GM19193 (cell line): ENCODE results near the gene TTC16.

Source experiments
- POLR2A ChIP-seq: IDR thresholded peaks from 4 replicates; pipeline ENCODE4 v1.6.1; 2011; ENCODE audit not compliant: insufficient read depth, insufficient read length; ENCODE audit errors: extremely low read depth

Gene TTC16

DNA sequence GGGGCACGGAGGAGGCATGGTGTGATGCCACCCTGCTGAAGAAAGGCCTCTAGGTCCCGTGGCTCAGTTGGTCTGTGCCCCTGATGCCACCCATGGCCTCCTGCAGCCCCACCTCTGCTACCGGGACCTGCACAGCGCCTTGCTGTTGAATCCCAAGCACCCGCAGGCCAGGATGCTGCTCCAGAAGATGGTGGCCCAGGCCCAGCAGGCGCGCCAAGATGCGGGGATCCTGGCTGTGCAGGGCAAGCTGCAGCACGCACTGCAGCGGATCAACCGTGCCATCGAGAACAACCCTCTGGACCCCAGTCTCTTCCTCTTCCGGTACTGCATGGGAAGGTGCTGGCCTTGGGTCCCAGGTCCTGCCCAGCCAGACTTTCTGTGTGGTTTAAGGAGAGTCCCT, 7.1 kb downstream of the TTC16 start:
- no peak for TF ChIP-seq POLR2A

DNA sequence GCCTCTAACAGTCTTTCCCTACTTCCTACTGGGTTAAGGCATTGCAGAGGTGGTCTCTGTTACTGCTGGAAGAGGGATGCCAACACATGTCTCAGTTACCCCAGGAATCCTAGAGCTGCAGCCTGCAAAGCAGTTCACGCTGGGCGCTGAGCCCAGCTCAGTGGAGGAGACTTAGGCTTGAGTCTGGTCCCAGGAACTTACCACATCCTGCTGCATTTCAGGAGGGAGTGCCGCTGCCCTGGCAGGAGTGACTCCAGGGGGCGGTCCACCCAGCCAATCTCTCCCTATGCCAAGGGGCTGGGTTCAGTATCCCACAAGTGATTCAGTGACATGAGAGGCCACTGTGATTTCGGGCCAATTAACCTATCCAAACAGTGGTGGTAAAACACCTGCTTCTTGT, 7.6 kb downstream of the TTC16 start:
- no peak for TF ChIP-seq POLR2A

DNA sequence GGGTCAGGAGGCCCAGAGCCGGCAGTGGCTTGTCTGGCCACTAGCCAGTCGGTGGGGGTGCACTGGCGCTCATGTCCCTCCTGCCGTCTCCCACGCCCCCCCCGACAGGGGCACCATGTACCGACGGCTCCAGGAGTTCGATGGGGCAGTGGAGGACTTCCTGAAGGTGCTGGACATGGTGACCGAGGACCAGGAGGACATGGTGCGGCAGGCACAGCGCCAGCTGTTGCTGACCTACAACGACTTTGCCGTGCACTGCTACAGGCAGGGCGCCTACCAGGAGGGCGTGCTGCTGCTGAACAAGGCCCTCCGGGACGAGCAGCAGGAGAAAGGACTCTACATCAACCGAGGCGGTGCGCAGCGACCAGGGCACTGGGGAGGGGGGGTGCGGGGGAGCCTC, 8.1 kb downstream of the TTC16 start:
- TF ChIP-seq POLR2A: no peak

DNA sequence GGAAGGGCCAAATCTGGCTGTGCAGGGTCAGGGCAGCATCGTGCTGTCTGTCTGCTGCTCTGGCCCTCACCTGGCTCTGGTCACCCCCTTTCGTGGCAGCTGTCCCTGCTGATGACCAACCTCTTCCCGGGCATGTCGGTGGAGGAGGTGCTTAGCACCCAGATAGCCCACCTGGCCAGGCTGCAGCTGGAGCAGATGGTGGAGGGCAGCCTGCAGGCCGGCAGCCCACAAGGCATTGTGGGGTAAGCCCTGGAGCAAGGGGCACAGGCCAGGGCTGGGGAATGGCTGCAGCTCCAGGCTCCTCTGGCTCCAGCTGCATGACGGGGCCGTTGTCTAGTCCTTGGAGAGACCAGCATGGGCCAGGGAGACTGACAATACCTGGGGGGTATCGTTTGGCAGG, 11.0 kb downstream of the TTC16 start:
- TF ChIP-seq POLR2A: no peak

DNA sequence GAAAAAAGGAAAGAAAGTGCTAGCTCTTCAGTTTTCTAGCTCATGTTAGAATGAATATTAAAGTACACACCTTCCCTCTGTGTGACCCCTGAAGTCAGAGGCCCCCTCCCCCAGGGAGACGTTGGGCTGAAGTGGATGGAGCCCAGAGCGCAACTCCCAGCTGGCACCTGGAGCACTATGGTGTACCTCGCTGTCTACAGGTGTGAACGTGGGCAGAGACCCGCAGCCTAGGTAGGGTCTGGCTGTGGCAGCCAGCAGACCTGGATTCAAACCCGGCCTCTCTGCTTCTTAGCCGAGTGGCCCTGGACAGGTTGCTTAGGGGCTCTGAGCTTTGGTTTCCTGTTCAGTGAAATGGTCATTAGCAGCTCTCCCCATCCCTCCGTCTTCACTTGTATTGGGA, 12.9 kb downstream of the TTC16 start:
- no peak for TF ChIP-seq POLR2A

DNA sequence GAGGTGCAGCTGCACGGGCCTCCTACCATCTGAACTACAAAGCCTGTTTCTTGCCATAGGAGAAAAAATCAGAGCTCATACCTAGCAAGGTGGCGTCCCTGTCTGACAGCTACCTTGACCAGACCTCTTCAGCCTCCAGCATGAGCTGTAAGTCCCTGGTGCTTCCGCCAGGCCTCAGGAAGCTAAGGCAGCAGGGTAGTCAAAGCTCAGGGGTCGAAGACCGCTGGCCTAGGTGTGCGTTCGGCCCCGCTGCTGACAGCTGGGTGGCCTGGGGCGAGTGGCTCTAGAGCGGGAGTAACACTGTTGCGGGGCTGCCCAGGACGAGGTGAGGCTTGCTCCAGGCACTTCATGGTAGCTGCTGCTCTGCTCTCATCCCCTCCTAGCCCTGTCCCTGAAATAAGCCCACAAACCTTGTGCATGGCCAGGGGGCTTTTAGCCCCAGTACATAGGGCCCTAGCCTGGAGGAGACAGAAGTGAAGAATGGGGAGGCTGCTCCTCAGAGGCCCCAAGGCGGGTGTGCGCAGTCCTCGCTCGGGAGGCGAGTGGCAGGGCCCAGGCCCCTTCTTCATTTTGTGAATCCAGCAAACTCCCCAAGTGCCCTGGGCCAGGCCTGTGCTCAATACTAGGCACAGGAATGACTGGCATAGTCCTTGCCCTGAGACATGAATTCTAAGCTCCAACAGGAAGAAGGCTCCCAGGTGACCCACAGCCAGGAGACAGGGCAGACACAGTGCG, 13.8 kb downstream of the TTC16 start:
- no peak for TF ChIP-seq POLR2A

DNA sequence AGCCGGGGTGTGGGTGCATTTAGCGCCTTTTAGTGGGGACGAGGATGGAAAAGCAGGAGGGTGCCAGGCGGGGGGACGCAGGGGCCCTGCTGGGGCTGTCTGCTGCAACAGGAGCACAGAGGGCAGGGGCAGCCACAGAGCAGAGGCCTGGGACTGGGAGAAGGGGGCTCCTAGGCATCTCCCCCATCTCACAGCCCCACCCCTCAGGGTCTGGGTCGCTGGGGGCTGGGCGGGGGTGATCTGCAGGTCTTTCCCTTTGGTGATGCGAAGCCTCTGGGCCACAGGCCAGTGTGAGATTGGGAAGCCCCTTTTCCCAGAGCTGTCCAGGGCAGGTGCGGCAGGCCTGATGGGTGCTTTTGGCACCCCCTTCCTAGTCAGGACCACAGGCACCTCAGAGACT, 14.4 kb downstream of the TTC16 start:
- TF ChIP-seq POLR2A: no peak

DNA sequence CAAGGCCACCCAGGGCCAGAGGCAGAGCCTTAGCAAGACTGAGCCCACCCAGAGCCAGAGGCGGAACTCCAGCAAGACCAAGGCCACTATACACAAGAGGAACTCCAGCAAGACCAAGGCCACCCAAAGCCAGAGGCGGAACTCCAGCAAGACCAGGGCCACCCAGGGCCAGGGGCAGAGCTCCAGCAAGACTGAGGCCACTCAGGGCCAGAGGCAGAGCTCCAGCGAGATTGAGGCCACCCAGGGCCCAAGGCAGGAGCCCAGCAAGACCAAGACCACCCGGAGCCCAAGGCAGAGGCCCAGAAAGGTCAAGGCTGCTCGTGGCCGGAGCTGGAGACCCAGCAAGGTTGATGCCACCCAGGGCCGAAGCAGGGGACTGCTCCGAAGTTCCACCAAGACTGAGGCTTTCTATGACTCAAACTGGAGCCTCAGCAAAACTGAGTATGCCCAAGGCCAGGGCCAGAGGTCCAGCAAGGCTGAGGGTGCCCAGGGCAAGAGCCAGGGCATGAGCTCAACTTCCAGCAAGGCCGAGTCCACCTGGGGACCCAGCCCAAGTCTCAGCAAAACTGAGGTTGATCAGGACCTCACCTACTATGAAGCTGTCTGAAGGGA, 15.0 kb downstream of the TTC16 start:
- no peak for TF ChIP-seq POLR2A

DNA sequence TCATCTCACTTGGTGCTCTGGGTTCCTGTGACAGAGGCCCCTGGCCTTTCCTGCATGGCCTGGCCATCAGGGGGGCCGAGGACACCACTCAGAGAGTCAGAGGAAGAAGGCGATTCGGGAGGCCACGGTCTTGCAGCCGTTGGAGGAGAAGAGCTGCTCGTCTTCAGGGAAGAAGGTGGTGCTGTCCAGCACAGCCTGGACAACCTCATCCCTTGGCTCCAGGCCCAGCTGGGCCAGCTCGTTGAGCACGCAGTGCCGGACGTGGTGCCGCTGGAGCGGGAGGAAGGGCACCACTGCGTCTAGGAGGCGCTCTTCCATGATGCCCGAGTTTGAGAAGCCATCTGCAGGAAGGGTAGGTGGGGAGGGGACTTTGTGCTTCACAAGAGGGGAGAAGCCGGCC, 16.1 kb downstream of the TTC16 start:
- no peak for TF ChIP-seq POLR2A

DNA sequence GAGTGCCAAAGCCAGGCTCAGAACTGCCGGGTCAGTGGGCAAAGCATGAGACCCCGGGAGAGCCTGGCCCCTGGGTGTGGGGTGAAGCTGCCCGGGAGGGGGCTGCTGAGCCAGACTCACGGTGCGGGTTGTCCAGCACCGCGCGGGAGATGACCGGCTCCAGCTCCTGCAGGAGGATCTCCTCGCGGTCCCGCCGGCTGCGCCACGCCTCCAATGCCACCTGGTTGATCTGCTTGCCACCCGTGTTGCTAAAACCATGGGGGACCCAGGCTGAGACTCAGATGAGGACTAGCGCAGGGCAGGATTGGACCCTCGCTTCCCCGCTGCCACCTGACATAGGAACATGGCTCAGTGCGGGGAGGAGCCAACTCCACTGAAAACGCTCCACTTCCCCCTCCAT, 16.6 kb downstream of the TTC16 start:
- TF ChIP-seq POLR2A: no peak

DNA sequence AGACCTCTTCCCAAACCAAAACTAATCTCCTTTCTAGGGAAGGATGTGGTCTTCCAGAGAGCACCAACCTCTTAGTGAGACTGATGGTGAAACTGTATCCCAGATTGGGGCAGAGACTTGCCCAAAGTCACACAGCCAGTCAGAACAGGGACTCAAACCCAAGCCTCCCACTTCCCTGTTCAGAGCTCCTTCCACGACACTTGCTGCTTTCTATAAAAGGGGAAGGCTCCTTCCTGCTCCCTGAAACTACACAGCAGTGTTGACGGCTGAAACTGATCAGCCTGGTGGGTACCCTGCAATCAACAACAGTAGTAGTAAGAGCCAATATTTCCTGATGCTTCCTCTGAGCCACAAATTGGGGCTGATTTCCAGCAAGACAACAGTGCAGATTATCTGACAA, 17.7 kb downstream of the TTC16 start:
- TF ChIP-seq POLR2A: no peak

DNA sequence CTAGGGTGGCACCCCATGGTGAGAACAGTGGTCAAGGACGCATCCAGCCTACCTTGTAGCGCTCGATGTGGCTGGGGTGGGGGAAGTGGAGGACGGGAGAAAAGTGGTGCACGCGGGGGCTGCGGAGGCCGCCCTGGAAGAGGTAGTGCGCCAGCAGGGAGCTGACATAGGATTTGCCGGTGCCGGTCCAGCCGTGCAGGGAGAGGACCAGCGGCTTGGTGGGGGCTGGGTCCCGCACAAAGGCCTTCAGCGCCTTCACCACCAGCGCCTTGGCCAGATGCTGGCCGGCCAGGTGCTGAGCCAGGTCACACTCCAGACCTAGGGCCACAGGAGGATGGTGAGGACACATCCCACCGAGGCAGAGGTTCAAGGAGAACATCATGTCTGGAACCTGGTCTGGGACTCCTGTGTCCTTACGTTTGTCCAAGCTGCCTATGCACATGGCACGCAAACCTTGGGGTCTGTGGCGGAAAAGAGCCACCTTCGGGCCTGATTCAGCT, 18.4 kb downstream of the TTC16 start:
- no peak for TF ChIP-seq POLR2A

DNA sequence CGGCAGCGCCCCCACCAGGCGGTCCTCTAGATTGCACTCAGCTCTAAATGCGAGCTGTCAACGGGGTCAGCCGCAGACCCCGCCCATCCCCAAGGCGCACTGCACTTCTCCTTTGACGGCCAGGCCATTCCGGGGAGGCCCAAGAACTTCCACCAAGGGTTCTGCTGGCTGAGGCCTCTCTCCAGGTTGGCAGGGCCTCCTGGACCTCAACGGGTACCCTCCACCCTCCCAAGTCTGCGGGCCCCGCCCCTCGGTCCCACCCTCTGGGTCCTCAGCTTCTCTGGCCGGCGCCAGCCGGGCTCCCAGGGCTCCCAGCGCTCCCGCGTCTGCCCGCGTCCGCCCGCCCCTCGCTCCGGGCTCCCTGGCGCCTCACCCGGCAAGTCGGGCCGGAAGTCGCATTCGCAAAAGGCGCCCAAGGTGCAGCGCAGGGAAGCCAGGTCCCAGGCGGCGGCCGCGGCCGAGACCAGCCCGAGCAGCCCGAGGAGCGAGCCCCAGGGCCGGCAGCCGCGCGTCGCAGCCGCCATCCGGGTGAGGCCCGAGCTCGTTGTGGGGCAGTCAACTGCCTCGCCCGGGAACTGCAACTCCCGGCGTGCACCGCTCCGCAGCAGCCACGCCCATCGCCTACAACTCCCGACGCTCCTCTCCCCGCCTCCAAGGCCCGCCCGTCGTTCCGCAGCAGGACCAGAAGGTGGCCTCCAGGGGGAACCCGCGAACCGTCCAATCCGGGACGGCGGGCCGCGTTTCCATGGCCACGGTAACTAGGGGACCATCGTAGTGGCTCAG, 19.1 kb downstream of the TTC16 start, which contains the start of gene TOR2A:
TSS of gene TOR2A (minus strand) at position 548 of the 783 bp plus-strand sequence. CDS start at position 524, 24 bp downstream.
- peak; percentile 77 for TF ChIP-seq POLR2A

DNA sequence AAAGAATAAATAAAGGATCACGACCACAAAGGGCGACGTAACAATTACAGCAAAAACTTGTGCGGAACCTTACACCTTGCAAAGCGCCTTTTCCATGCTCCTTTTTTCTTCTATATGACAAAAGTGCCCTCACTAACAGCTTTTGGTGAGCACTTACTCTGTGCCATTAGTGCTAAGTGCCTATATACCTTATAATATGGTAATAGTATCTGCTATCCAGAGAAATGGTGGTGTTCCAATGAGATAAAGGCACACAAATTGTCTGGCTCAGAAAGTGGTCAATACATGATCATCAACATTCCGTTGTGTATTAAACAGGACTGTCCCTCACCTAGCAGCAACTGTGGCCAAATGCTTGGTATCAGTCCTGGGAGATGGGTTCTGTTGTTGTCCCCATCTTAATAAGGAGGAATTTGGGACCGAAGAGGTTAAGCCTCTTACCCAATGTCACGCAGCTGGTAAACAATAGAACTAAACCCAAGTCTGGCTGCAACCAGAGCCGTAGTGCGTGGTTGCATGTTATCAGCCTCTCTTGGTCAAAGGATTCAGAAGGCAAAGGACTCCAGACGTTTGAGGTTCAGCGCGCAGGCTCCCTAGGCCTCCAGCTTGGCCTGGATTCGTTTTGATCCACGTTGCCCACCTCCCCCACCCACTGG, 19.8 kb downstream of the TTC16 start:
- no peak for TF ChIP-seq POLR2A

DNA sequence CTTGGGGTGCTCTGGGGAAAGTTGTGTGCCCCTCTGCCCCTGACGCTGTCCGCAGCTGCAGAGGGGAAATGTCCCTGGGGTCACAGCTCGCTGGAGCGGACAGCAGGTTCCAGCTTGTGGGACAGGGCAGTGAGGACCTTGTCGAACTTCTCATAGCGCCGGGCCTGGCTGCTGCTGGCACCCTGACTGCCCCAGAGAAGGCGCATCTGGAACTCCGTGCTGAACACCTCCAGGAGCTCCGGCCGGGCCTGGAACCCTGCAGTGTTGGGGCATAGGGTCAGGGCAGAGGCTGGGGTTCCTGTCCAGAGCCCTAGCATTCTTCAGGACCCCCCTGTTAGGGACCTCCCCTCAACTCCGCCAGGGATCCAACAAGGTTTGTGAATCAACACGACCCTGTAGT, 22.8 kb downstream of the TTC16 start:
- TF ChIP-seq POLR2A: no peak

DNA sequence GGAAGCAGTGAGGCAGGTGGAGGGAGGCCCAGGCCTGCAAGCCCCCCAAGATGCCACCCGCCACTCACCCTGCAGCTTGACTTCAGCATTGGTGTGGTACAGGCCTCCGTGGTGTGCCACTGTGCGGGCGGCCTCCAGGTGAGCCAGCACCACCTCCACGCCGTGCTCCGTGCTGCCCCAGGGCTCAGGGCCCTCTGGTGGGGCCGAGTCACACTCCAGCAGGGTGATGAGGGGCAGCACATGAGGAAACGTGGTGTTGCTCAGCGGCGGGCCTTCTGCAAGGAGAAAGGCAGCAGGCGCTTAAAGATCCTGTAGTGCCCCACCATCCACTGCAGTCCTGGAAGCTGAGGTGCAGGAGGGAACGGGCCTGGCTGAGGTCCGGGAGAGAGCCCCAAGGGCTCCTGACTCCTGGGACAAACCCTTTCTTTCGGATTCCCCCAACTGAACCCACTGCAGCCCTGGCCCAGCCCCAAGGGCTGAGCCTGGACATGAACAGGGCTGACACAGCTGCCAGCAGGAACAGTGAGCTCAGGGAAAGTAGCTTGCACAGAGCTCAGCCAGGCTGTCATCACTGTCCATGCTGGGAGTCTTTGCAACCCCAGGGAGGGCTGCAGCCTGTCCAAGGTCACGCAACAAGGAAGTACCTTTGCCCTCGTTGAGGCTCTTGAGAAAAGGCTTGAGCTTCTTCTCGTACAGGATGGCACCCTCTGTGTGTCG, 23.9 kb downstream of the TTC16 start:
- TF ChIP-seq POLR2A: no peak
